Midbrain (tissue), 1 donor: ENCODE data around the gene CLCN1.
"Not testable (repeated sequence)": the region's sequence is repeated elsewhere in the genome, so short reads cannot be mapped to it uniquely, and the experiment has no call there.

Experiments used
- DNase-seq: peaks from one replicate; lab custom pipeline; 2025; lab: John Stamatoyannopoulos, UW

Gene CLCN1

DNA sequence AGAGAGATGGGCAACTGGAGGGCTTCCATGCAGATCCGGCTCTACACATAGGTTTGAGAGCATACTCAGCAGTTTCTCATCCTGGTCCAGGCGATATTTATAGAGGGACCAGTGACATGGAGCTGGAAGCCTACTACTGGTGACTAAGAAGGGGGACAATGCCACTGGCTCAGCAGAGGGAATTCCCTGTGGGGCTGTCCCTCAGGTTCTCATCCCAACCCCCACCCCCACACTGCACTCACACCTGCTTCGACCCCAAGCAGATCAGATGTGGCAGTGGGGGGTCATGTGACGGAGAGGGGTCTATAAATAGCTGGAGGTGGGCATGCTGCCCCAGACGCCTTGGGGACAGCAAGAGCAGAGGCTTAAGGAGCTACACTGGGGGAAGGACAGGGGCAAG, at the start of gene CLCN1:
CLCN1 (plus strand) TSS at position 336 of the 400 bp plus-strand sequence. CDS start 102 bp downstream, outside the sequence.
- no peak for DNase-seq

DNA sequence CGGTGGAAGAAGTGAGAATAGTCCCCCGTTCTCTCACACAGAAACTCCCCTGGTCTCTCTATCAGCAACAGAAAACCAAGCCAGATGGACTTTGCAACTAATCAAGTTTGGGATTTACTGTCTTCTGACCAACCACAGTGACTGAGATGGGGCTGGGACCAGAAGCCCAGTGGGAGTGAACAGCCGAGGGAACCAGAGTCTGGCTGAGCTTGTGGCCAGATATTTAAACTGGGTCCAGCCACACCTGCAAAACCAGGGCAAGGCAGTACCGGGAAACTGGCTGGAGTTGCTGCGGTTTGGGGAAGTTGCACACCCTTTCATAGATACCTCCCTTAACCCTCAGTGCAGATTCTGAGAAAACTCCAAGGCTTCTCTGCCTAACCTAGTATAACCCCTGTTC, 46.7 kb upstream of the CLCN1 start:
- no peak for DNase-seq

DNA sequence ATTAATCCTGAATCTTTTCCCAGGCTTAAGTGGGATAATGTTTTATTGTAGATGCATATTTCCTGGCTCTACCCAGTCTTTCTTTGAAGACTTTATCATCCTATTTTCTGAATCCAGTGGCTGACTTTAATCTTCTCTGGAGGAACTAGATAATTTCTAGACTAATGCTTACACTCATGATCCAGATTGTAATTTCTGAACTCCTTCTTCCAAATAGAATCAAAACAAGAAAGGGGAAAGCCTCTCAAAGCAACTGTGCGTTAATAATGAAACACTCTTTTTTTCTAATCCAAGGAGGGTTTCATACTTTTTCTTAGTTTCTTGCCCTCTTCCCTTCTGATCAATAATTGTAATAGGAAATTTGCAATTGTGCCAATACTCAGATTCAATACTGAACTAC, 44.7 kb upstream of the CLCN1 start:
- no peak for DNase-seq

GRCh38 chr7:143272871-143273270, 43.0 kb upstream of the CLCN1 start:
- DNase-seq, result no peak

DNA sequence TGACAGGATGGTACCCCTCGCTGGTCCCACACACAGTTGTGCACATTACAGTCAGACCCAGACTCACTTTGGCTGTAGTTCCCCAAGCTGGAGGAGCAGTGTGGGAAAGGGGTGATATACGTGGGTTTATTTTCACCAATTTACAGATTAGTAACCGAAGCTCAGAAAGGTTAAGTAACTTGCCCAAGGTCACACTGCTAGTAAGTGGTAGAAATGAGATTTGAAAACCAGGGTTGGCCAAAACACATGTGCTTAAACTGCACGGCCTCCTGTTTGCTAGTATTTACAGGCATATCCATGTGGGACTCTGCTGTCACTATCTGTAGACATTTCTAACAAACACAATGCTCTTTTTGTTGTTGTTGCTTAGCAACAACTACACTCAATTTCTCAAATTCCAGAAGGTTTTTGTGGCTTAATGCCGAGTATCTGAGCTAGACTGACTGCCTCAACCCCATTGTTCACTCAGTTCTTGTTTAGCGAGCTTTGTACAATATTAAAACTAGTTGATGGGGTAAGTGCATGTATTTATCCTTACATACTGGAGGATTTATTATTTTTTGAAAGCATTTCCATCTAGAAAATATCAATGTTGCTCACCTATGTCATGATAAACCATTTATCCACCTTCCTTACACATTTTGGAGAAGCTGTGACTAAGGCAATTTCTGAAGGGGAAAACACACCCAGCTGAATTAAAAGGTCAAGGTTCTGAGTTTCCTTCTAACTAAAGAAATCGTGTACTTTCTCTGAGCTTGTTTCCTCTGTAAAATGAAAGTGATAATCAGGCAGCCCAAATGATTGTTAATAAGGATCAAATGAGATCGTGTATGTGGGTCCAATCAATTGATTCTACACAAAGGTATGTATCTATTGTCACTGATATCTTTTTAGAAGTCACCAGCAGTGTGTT, 36.5 kb upstream of the CLCN1 start:
- DNase-seq, result peak; percentile 84

GRCh38 chr7:143280160-143280559, 35.8 kb upstream of the CLCN1 start:
- DNase-seq, result no peak

DNA sequence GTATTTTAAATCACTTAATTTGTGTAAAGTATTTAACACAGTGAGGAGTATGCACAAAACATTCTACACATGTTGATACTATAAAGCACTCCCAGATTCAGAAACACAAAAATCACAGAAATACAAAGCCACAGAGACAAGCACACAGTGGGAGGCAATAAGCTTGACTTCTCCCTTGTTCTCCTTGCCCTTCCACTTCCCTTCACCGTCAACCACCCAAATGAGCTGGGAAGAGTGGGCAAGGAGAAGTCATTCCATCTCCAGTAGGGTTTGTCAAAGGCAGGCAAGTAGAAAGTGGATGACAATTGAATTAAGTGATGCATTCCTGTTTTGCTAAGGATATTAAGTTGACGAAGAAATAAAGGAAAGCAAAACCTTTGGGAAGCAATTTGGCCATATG, 35.3 kb upstream of the CLCN1 start:
- DNase-seq, result no peak

- no peak for DNase-seq
These were observed 34.4 kb upstream of the CLCN1 start for GRCh38 chr7:143281529-143281928.

- no peak for DNase-seq
These were observed 33.8 kb upstream of the CLCN1 start for GRCh38 chr7:143282124-143282523.

- no peak for DNase-seq
These were observed 32.5 kb upstream of the CLCN1 start for GRCh38 chr7:143283381-143283780.

DNA sequence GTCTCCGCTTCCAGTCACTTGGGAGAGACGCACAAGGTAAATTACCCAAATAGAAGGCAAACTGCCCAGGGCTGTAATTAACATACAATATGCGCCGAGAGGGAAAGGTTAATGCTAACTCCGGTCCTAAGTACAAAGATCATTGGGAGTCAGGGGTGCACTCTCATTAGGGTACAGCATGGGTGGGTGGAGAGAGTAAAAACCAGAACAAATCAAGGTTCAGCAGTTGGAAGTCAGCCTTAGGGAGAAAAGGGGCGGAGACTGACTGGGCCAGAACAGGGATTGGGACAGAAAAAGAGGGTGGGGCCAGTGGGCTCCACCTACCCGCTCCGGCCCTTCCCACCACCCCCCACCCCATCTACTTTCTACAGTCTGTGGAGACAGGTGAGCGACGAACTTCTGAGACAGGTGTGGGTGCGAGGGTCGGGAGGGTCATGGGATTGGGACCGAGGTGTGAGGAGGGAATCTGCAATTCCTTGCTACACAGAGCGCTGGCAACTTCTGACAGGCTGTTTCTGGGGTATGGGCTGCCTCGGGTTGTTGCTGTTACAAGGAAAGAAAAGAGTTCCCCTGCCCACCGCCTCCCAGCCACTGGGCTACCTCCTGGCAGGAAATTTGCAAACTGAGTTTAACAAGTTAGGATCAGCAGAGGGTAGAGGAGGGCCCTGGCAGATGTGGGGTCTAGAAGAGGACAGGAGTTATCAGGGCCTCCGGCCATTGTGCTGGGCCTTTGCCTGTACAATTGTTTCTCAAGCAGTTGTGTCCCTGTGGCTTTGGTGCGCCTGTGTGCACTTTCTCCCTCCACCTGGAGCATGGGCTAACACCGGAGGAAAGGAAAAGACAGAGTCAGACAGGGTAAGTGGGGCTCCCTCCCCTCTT, 31.1 kb upstream of the CLCN1 start, which contains the start of gene TMEM139:
TMEM139 (plus strand) TSS at position 368 of the 879 bp plus-strand sequence. CDS start 1,000 bp downstream, outside the sequence.
- no peak for DNase-seq

DNA sequence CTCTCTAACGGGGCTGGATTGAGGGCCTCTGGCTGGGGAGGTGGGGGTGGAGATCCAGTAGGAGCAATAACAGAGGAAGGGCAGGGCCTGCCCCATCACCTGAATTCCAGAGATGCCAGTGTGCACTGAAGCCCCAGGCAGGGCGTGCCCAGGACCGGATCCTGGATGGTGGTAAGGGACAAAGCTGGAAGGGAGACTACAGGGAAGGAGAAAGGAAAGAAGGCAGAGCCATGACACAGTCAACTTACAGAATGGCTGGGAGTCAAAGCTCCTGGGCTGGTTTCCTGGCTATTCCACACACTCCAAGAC, 30.5 kb upstream of the CLCN1 start:
- DNase-seq, result no peak

DNA sequence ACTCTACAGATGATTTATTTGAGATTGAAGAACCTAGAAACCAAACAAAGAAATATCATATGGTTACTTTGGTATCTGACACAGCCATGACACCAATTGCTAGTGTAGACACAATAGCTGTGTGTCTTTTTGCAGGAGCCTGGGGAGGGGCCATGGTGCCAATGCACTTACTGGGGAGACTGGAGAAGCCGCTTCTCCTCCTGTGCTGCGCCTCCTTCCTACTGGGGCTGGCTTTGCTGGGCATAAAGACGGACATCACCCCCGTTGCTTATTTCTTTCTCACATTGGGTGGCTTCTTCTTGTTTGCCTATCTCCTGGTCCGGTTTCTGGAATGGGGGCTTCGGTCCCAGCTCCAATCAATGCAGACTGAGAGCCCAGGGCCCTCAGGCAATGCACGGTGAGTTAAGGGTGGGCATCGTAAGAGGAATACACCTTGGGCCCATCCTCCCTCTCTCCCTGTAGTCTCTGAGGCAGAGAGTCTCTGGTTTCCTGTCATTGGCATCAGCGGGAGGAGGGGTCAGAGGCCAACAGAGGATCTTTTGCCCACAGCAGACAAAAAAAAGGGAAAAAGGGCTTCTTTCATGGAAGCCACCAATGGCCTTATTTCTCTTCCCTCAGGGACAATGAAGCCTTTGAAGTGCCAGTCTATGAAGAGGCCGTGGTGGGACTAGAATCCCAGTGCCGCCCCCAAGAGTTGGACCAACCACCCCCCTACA, 29.9 kb upstream of the CLCN1 start:
- DNase-seq, result peak; percentile 81

GRCh38 chr7:143286522-143286890, 29.4 kb upstream of the CLCN1 start:
- DNase-seq, result peak; percentile 60

DNA sequence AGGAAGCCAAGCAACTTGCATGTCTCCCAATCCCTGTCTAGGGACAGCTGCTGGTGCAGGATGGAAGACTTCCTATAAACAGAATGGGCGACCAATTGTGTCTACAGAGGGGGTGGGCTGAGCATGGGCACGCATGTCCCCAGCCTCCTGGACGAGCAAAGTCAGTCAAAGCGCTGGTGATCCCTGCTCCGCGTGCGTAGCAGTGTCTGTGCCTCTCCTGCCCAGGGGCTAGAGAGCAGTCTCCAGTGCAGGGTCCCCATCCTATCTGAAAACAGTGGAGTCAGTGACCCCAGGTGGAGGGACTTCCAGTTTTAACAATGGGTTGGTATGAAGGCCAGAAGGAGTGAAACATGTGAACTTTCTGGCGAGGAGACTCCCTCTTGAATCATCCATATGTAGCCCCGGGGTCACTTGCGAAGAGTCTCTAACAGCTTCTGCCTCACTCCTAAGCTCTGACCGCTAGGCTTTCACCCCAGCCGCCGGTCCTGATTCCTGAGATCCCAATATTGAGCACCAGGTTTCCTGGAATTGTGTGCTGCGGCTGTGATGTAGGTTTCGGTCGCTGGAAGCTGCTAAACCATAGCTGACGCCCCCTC, 28.5 kb upstream of the CLCN1 start:
- DNase-seq, result no peak

GRCh38 chr7:143287935-143288826, 27.7 kb upstream of the CLCN1 start, which contains the start of gene CASP2:
TSS of gene CASP2 (plus strand) at chr7:143288351. CDS start at chr7:143288456, 105 bp downstream.
- peak; percentile 98 for DNase-seq

DNA sequence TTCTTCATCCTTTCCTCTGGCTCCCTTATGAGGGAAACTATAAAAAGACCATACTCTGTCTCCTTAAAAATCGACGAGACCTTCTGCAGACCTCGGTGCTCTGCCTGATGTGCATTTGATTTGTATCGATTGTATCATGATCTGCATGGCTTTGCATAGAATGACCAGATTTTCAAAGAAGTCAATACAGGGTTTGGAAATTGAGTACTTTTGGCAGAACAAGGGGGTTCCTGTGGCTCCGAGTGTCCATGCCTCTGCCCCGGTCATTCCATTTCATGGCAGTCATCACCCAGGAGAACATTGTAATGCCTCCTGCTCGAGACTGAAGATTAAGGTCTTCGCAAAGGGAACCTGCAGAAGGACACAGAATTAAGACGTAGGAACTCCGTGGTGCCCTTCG, 27.1 kb upstream of the CLCN1 start:
- DNase-seq, result no peak

DNA sequence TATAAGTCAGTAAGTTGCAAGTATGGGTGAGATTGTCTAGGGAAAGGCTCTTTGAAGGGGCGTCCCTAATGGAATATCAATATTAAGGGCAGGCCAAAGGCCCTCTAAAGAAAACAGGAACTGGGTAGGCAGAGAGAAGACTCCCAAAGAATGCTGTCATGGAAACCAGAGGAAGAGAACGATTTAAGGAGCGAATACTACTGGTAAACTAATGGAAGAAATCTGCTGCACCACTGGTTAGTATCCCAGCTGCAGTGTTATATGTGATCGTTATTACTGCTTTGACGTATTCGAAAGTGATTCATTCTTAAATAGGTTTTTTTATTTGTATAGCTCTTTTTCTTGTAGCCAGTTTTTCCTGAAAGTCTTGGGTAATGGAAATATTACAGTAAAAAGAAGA, 26.5 kb upstream of the CLCN1 start:
- no peak for DNase-seq

- not testable (repeated sequence) for DNase-seq
These were observed 26.0 kb upstream of the CLCN1 start for GRCh38 chr7:143289888-143290287.

- DNase-seq, result no peak
These were observed 25.6 kb upstream of the CLCN1 start for GRCh38 chr7:143290293-143290692.

GRCh38 chr7:143292876-143293275, 23.0 kb upstream of the CLCN1 start:
- DNase-seq, result no peak
